Progenitor cell of endocrine pancreas (in vitro differentiated cells): ENCODE measurements around the gene MIXL1. TPM values are rescaled to one million over a fixed set of nuclear protein-coding genes. Genes with fewer than 3 reads are reported as not detected.
A peak's percentile ranks its signal among the peaks of the same experiment; 100 is the strongest.

Experiments used
- DNase-seq: peaks from one replicate; pipeline ENCODE4 v3.0.0; 2021; ENCODE audit warnings: low spot score; ENCODE audit not compliant: unreplicated experiment
- H3K27ac Mint-ChIP-seq: 2 replicates; pipeline ENCODE4 v1.8.0; 2021; ENCODE audit warnings: mild to moderate bottlenecking, moderate library complexity, mixed read lengths
- H3K27me3 Mint-ChIP-seq: 2 replicates; pipeline ENCODE4 v1.8.0; 2021; ENCODE audit warnings: mixed read lengths
- H3K36me3 Mint-ChIP-seq: 2 replicates; pipeline ENCODE4 v1.8.0; 2022; ENCODE audit warnings: mixed read lengths; ENCODE audit not compliant: insufficient read depth
- H3K4me1 Mint-ChIP-seq: 2 replicates; pipeline ENCODE4 v1.8.0; 2021; ENCODE audit warnings: low read depth, mixed read lengths
- H3K4me3 Mint-ChIP-seq: 2 replicates; pipeline ENCODE4 v1.8.0; 2021; ENCODE audit warnings: low read depth, mild to moderate bottlenecking, moderate library complexity, mixed read lengths
- H3K9me3 Mint-ChIP-seq: 2 replicates; pipeline ENCODE4 v1.8.0; 2021; ENCODE audit warnings: low read depth, mixed read lengths
- total RNA-seq: library from RNA; stranded (reverse); gene quantifications from 2 replicates; pipeline ENCODE4 v1.2.1, GENCODE V29; 2021
- TF ChIP-seq, protein P1 (sequence below): fragments of 200-600 bp; sonication (generic); IDR thresholded peaks from one replicate; pipeline ENCODE4 v1.5.0; 2021; ENCODE audit warnings: antibody characterized with exemption, mild to moderate bottlenecking; ENCODE audit not compliant: unreplicated experiment

The MIXL1 gene
- total RNA-seq, 1 donor from 2014 or later: 1.7 TPM

DNA sequence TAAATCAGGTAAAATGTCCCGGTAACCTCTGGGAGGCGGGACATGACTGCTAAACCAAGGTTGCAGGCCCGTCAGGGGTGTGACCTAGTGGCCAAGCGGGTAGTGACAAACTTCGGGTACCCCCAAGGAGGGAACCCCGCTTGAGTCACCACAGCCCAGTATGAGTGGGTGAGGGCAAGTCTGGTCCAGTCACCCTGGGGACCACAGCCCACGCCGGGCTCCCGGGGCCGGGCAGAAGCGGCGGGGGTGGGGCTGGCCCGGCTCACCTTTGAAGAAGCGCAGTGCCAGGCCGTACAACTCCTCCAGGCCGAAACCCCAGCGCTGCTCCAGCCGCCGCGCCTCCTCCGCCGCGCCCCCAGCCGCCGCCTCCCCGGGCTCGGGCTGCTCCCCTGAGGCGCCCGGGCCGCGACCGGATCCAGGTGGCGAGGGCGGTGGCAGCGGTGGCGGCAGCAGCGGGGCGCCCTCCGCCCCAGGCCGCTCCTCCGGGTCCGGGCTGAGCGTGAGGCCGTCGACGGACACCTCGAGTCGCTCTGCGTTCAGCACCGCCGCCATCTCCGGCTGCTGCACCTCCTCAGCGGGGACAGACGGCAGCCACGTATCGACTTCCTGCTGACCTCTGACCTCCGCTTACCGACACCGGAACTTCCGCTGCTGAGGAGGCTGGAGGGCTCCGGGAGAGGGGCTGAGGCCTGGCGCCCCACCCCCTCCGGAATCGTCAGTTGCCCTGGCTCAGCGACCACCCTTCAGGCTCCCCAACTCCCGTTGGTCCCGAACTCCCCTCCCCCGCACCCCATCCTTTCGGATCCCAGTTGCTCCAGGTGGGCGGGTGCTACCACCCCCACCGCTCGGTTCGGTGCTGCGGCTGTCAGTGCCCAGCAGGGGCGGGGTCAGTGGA lies 37.1 kb upstream of the MIXL1 start, which contains the start of gene ACBD3:
Gene ACBD3, minus strand, starts transcription at position 618 of the 895 bp plus-strand sequence. Its CDS starts 66 bp downstream, at position 552.
- Mint-ChIP-seq H3K4me3 (peak within 1 kb of the TSS; percentile 89), H3K27me3 (no peaks in the 10 kb centered on the region), H3K4me1 (peaks cover 18% of the 10 kb centered on the region), H3K27ac (peak within 1 kb of the TSS; percentile 96), H3K36me3 (peaks cover 3% of the 10 kb centered on the region), H3K9me3 (no peaks in the 10 kb centered on the region)
- DNase-seq: peak; percentile 71
- TF ChIP-seq, protein P1, sequence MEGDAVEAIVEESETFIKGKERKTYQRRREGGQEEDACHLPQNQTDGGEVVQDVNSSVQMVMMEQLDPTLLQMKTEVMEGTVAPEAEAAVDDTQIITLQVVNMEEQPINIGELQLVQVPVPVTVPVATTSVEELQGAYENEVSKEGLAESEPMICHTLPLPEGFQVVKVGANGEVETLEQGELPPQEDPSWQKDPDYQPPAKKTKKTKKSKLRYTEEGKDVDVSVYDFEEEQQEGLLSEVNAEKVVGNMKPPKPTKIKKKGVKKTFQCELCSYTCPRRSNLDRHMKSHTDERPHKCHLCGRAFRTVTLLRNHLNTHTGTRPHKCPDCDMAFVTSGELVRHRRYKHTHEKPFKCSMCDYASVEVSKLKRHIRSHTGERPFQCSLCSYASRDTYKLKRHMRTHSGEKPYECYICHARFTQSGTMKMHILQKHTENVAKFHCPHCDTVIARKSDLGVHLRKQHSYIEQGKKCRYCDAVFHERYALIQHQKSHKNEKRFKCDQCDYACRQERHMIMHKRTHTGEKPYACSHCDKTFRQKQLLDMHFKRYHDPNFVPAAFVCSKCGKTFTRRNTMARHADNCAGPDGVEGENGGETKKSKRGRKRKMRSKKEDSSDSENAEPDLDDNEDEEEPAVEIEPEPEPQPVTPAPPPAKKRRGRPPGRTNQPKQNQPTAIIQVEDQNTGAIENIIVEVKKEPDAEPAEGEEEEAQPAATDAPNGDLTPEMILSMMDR: no peak

DNA sequence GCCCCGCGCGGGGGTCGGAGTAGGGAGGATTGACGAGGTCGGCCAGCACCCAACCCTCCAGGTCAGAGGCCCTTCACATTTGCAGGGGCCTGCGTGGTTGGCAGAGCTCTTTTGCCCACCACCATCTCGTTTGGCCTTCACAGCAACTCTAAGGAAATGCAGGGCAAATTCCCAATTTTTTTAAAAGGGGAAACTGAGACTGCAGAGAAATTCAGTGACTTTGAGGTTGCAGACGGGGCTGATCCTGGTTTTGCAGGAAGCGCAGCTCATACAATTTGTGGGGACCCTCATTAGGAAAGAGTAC lies 36.5 kb upstream of the MIXL1 start:
- Mint-ChIP-seq H3K9me3 (no peaks in the 10 kb centered on the region), H3K4me1 (peaks cover 16% of the 10 kb centered on the region), H3K36me3 (peaks cover 3% of the 10 kb centered on the region), H3K27ac (peak overlapping the region; percentile 96), H3K27me3 (no peaks in the 10 kb centered on the region), H3K4me3 (peak overlapping the region; percentile 87)
- DNase-seq: no peak
- TF ChIP-seq, protein P1: no peak

DNA sequence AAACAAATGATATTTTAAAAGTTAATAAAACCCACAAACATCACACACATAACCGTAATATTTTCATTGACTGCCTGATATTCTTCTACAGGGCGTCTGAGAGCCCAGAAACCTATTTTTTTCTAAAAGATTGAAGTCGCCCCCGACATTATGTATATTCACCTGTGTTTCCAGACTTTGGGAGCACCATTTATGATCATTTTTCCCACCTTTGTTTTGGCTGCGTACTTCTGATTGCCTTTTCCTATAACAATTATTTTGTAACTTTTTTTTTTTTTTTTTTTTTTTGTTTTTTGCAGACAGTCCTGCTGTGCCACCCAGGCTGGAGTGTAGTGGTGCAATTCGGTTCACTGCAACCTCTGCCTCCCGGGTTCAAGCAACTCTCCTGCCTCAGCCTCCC lies 36.1 kb upstream of the MIXL1 start:
- Mint-ChIP-seq H3K27ac (no peak overlapping the region), H3K4me3 (peak overlapping the region; percentile 87), H3K9me3 (no peaks in the 10 kb centered on the region), H3K27me3 (no peaks in the 10 kb centered on the region), H3K4me1 (peaks cover 15% of the 10 kb centered on the region), H3K36me3 (peaks cover 3% of the 10 kb centered on the region)
- DNase-seq: no peak
- TF ChIP-seq, protein P1: no peak

GRCh38 chr1:226195144-226195543 lies 28.3 kb upstream of the MIXL1 start:
- no peaks in the 10 kb centered on the region for H3K36me3 Mint-ChIP-seq
- no peaks in the 10 kb centered on the region for H3K27me3 Mint-ChIP-seq
- H3K4me1 Mint-ChIP-seq: peaks cover 1% of the 10 kb centered on the region
- TF ChIP-seq, protein P1: no peak
- no peak for DNase-seq
- H3K9me3 Mint-ChIP-seq: no peaks in the 10 kb centered on the region
- no peak overlapping the region for H3K4me3 Mint-ChIP-seq
- H3K27ac Mint-ChIP-seq: no peak overlapping the region

DNA sequence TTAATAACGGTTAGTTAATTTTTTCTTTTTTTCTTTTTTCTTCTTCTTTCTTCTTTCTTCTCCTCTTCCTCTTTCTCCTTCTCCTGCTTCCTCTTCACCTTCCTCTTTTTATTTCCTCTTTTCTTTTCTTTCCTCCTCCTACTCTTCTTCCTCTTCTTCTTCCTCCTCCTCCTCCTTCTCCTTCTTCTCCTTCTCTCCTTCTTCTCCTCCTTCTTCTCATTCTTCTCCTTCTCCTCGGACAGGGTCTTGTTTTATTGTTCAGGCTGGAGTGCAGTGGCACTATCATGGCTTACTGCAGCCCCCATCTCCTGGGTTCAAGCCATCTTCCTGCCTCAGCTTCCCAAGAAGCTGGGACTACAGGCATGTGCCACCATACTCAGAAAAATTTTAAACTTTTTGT lies 23.5 kb upstream of the MIXL1 start:
- TF ChIP-seq, protein P1: no peak
- no peak for DNase-seq
- peaks cover 3% of the 10 kb centered on the region for H3K4me1 Mint-ChIP-seq
- no peak overlapping the region for H3K27ac Mint-ChIP-seq
- H3K9me3 Mint-ChIP-seq: no peaks in the 10 kb centered on the region
- H3K27me3 Mint-ChIP-seq: no peaks in the 10 kb centered on the region
- H3K36me3 Mint-ChIP-seq: no peaks in the 10 kb centered on the region
- no peak overlapping the region for H3K4me3 Mint-ChIP-seq
